Measurements from ENCODE around the gene ZNF567.
"Not testable (repeated sequence)": the region's sequence is repeated elsewhere in the genome, so short reads cannot be mapped to it uniquely, and the experiment has no call there.

Gene ZNF567

GRCh38 chr19:36687214-36688056 is at the start of gene ZNF567:
Gene ZNF567, plus strand, starts transcription at chr19:36687612. Its CDS starts 7,256 bp downstream, at chr19:36694868.
- peak; percentile 96 for DNase-seq

GRCh38 chr19:36638862-36639510 is 48.4 kb upstream of the ZNF567 start:
- DNase-seq, result no peak

GRCh38 chr19:36646746-36647145 is 40.7 kb upstream of the ZNF567 start:
- DNase-seq, result no peak

- DNase-seq, result no peak
Observed at GRCh38 chr19:36652958-36653357, 34.5 kb upstream of the ZNF567 start.

GRCh38 chr19:36665832-36666231 is 21.6 kb upstream of the ZNF567 start:
- no peak for DNase-seq

- DNase-seq, result no peak
Observed at GRCh38 chr19:36668646-36669045, 18.8 kb upstream of the ZNF567 start.

- DNase-seq, result no peak
Observed at GRCh38 chr19:36672368-36672767, 15.0 kb upstream of the ZNF567 start.

- DNase-seq, result no peak
Observed at GRCh38 chr19:36674201-36674600, 13.2 kb upstream of the ZNF567 start.

GRCh38 chr19:36679455-36679854 is 8.0 kb upstream of the ZNF567 start:
- no peak for DNase-seq

GRCh38 chr19:36685835-36686234 is 1.6 kb upstream of the ZNF567 start:
- no peak for DNase-seq

GRCh38 chr19:36686365-36687213 is 823 bp upstream of the ZNF567 start:
- no peak for DNase-seq

GRCh38 chr19:36688058-36688457 is 646 bp downstream of the ZNF567 start:
- no peak for DNase-seq

- no peak for DNase-seq
Observed at GRCh38 chr19:36707134-36707533, 19.7 kb downstream of the ZNF567 start.

- DNase-seq, result no peak
Observed at GRCh38 chr19:36709423-36709822, 22.0 kb downstream of the ZNF567 start.

GRCh38 chr19:36719687-36720556 is 32.5 kb downstream of the ZNF567 start:
- DNase-seq, result no peak

- not testable (repeated sequence) for DNase-seq
Observed at GRCh38 chr19:36736166-36736565, 48.8 kb downstream of the ZNF567 start.

GRCh38 chr19:36745870-36746269 is 58.5 kb downstream of the ZNF567 start:
- no peak for DNase-seq

- no peak for DNase-seq
Observed at GRCh38 chr19:36747750-36748149, 60.3 kb downstream of the ZNF567 start.

GRCh38 chr19:36748431-36749275 is 61.2 kb downstream of the ZNF567 start:
- DNase-seq, result no peak

GRCh38 chr19:36749613-36750012 is 62.2 kb downstream of the ZNF567 start:
- not testable (repeated sequence) for DNase-seq

GRCh38 chr19:36750066-36750691 is 62.8 kb downstream of the ZNF567 start:
- no peak for DNase-seq

Measured in NCI-H226 (cell line).